ENCODE results near the gene RGS8. TPM values are rescaled to one million over a fixed set of nuclear protein-coding genes. Genes with fewer than 3 reads are reported as not detected.

Gene RGS8
- total and polyA plus RNA-seq, 2 donors (not counting 1 experiment from before 2014, with no cell fraction given) = not detected

DNA sequence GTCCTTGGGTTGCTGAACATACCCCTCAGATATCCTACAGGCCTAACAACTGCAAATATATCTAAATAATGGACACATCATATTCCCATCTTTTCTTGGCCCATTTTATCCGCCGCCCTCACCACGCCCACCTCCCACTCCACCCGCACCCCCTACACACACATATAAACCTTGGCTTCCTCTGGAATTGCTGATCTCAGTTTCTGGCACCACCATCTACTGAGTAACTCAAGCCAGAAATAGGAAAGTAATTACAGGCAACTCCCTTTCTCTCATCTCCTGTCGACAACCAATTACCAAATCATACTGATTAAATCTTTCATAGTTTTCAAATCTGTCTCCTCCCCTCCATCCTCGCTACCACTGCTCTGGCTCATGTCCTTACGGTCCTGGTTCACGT lies 4.7 kb downstream of the RGS8 start:
- H3K79me2 ChIP-seq (ENCODE audit: control insufficient read depth, insufficient read depth, low read length) = no peaks in the 10 kb centered on the region
- Mint-ChIP-seq H3K27ac (no peak overlapping the region), H3K4me1 (peaks cover 20% of the 10 kb centered on the region), H3K4me3 (no peak overlapping the region), H3K9me3 (ENCODE audit: insufficient read depth) (no peaks in the 10 kb centered on the region), H3K27me3 (peaks cover 17% of the 10 kb centered on the region)
- no peaks in the 10 kb centered on the region for H3K36me3 ChIP-seq (replicated peaks in 1 of 2; ENCODE audit: control extremely low read depth in 1 of 2, control insufficient read depth in 1 of 2, extremely low read depth in 1 of 2, insufficient read depth in 2 of 2, low read length in 1 of 2)
- no peak overlapping the region for H3K9ac ChIP-seq (ENCODE audit: low read length)
- peaks cover 16 to 17% of the 10 kb centered on the region in 2 donors for H3K4me1 ChIP-seq (ENCODE audit: control insufficient read depth in 2 of 2, insufficient read depth in 2 of 2, low read length in 2 of 2)
- TF ChIP-seq, protein P1, sequence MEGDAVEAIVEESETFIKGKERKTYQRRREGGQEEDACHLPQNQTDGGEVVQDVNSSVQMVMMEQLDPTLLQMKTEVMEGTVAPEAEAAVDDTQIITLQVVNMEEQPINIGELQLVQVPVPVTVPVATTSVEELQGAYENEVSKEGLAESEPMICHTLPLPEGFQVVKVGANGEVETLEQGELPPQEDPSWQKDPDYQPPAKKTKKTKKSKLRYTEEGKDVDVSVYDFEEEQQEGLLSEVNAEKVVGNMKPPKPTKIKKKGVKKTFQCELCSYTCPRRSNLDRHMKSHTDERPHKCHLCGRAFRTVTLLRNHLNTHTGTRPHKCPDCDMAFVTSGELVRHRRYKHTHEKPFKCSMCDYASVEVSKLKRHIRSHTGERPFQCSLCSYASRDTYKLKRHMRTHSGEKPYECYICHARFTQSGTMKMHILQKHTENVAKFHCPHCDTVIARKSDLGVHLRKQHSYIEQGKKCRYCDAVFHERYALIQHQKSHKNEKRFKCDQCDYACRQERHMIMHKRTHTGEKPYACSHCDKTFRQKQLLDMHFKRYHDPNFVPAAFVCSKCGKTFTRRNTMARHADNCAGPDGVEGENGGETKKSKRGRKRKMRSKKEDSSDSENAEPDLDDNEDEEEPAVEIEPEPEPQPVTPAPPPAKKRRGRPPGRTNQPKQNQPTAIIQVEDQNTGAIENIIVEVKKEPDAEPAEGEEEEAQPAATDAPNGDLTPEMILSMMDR (IDR thresholded peaks at IDR 0.05) = no peak
- TF ChIP-seq EZH2 (IDR thresholded peaks at IDR 0.05; ENCODE audit: borderline replicate concordance, insufficient read depth, low read depth, low read length, poor library complexity, severe bottlenecking) = no peak
- no peak overlapping the region for H3K4me2 ChIP-seq (replicated peaks; ENCODE audit: low read depth, low read length, poor library complexity, severe bottlenecking)
- no peaks in the 10 kb centered on the region for H3K9me3 ChIP-seq (ENCODE audit: control extremely low read depth in 1 of 3, control insufficient read depth in 2 of 3, insufficient read depth in 1 of 3, low read length in 2 of 3)
- H4K20me1 ChIP-seq (ENCODE audit: control insufficient read depth, insufficient read depth, low read length, poor library complexity, severe bottlenecking) = no peaks in the 10 kb centered on the region
- ChIA-PET CTCF (no interaction called here), POLR2A (no interaction called here)
- 94% methylated on average over 8 of the region's 8 CpGs for WGBS (ENCODE audit: insufficient coverage)
- intact Hi-C loops (cut with micrococcal nuclease) = loop anchor here (5.0 kb wide), 1 partner anchor 47 kb away; no protein-coding TSS in a partner anchor
- H2AFZ ChIP-seq (ENCODE audit: insufficient read depth, low read depth, low read length, poor library complexity, severe bottlenecking) = no peak overlapping the region
- H3K27ac ChIP-seq (ENCODE audit: low read length in 2 of 2) = no peak overlapping the region
- DNase-seq = no peak
- no peak overlapping the region for H3K4me3 ChIP-seq (ENCODE audit: control extremely low read depth in 1 of 5, extremely low read depth in 1 of 5, insufficient read depth in 1 of 5, low read depth in 2 of 5, low read length in 4 of 5)
- H3K27me3 ChIP-seq (replicated peaks in 1 of 4; ENCODE audit: control extremely low read depth in 1 of 4, control insufficient read depth in 3 of 4, insufficient read depth in 4 of 4, low read length in 3 of 4) = peaks cover 0 to 17% (median 8%) of the 10 kb centered on the region in 4 experiments
- ATAC-seq (ENCODE audit: low read depth) = no peak

DNA sequence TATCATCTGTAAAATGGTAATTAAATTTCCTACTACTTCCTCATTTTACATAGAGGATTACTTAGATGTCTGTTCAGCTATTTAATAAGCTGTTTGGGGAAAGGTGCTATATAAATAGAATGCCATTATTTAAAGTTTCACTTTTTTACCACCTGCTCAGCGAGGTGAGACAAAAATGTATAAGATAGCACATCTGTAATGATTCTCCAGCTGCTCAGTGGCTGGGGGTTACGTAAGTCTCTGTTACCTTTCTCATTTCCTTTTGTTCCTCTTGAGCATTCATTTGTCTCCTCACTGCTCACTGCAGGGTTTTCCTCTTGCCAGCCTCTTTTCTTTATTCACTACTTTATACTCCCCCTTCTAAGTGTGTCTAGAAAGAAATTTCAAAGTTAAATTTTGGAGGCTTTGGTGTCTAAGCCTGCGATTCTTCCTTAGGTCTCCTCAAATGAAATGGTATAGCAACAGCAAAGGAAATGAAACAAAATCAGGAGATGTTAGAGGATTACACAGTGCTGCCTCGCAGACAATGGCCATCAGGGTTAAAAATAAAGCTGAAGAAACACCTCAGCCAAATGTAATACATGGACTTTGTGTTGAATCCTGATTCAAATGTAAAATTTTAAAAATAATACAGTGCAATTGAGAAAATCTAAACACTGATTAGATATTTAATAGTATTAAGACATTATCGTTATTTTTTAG lies 6.8 kb downstream of the RGS8 start:
- intact Hi-C loops (cut with micrococcal nuclease) = loop anchor here (5.0 kb wide), 1 partner anchor 45 kb away; no protein-coding TSS in a partner anchor
- CTCF ChIA-PET = interaction anchor here (1.1 kb wide), 1 partner anchor 25 kb away, joined by 3 read pairs; no protein-coding TSS in a partner anchor
- peaks cover 20% of the 10 kb centered on the region for H3K4me1 Mint-ChIP-seq
- H3K79me2 ChIP-seq (ENCODE audit: control insufficient read depth, insufficient read depth, low read length) = no peaks in the 10 kb centered on the region
- no peaks in the 10 kb centered on the region for H3K9me3 ChIP-seq (ENCODE audit: control extremely low read depth in 1 of 3, control insufficient read depth in 2 of 3, insufficient read depth in 1 of 3, low read length in 2 of 3)
- 63% methylated on average over 1 of the region's 5 CpGs for WGBS (ENCODE audit: insufficient coverage)
- no peak for TF ChIP-seq EZH2 (IDR thresholded peaks at IDR 0.05; ENCODE audit: borderline replicate concordance, insufficient read depth, low read depth, low read length, poor library complexity, severe bottlenecking)
- TF ChIP-seq, protein P1 (IDR thresholded peaks at IDR 0.05) = no peak
- H3K27me3 ChIP-seq (replicated peaks in 1 of 4; ENCODE audit: control extremely low read depth in 1 of 4, control insufficient read depth in 3 of 4, insufficient read depth in 4 of 4, low read length in 3 of 4) = peaks cover 0 to 17% (median 7%) of the 10 kb centered on the region in 4 experiments
- H3K4me3 Mint-ChIP-seq = peak overlapping the region; percentile 35
- no peak overlapping the region for H3K9ac ChIP-seq (ENCODE audit: low read length)
- H3K27ac ChIP-seq (ENCODE audit: low read length in 2 of 2) = no peak overlapping the region
- POLR2A ChIA-PET = interaction anchor here (0.5 kb wide), 1 partner anchor 39 kb away, joined by 3 read pairs; no protein-coding TSS in a partner anchor
- no peaks in the 10 kb centered on the region for H4K20me1 ChIP-seq (ENCODE audit: control insufficient read depth, insufficient read depth, low read length, poor library complexity, severe bottlenecking)
- no peaks in the 10 kb centered on the region for H3K36me3 ChIP-seq (replicated peaks in 1 of 2; ENCODE audit: control extremely low read depth in 1 of 2, control insufficient read depth in 1 of 2, extremely low read depth in 1 of 2, insufficient read depth in 2 of 2, low read length in 1 of 2)
- DNase-seq (peak; percentile 57), ATAC-seq (ENCODE audit: low read depth) (peak; percentile 75)
- peaks cover 12% of the 10 kb centered on the region for H3K27me3 Mint-ChIP-seq
- peak overlapping the region; percentile 45 for H3K4me2 ChIP-seq (replicated peaks; ENCODE audit: low read depth, low read length, poor library complexity, severe bottlenecking)
- peaks cover 16 to 17% of the 10 kb centered on the region in 2 donors for H3K4me1 ChIP-seq (ENCODE audit: control insufficient read depth in 2 of 2, insufficient read depth in 2 of 2, low read length in 2 of 2)
- peak overlapping the region in 1 of 5 experiments; percentile 16 for H3K4me3 ChIP-seq (ENCODE audit: control extremely low read depth in 1 of 5, extremely low read depth in 1 of 5, insufficient read depth in 1 of 5, low read depth in 2 of 5, low read length in 4 of 5)
- H3K9me3 Mint-ChIP-seq (ENCODE audit: insufficient read depth) = no peaks in the 10 kb centered on the region
- no peak overlapping the region for H2AFZ ChIP-seq (ENCODE audit: insufficient read depth, low read depth, low read length, poor library complexity, severe bottlenecking)
- no peak overlapping the region for H3K27ac Mint-ChIP-seq
